ENCODE data around the gene ST8SIA6.
"Not testable (repeated sequence)": the region's sequence is repeated elsewhere in the genome, so short reads cannot be mapped to it uniquely, and the experiment has no call there.

The ST8SIA6 gene

GRCh38 chr10:17321957-17322356 is 132.4 kb downstream of the ST8SIA6 start:
- CTCF ChIA-PET; H3K4me1 ChIP-seq (ENCODE audit: control insufficient read depth, insufficient read depth, low read length); H3K4me3 ChIP-seq (ENCODE audit: low read depth, low read length); H3K36me3 ChIP-seq (ENCODE audit: control insufficient read depth in 2 of 2, insufficient read depth in 1 of 2, low read length in 2 of 2); H3K9me3 ChIP-seq (ENCODE audit: control insufficient read depth, insufficient read depth, low read depth, low read length); POLR2A ChIA-PET; H3K27ac ChIP-seq (ENCODE audit: extremely low read depth, low read depth, low read length): not testable (repeated sequence)
- TF ChIP-seq ZNF596 (tag by site-specific recombination; IDR thresholded peaks at IDR 0.05) (peak; percentile 63; the same call in 1 of the 2 replicates), ZNF366 (tag by site-specific recombination; conservative IDR thresholded peaks at IDR 0.05) (peak; percentile 78)

GRCh38 chr10:17316488-17317170 is 137.8 kb downstream of the ST8SIA6 start:
- H3K36me3 ChIP-seq (ENCODE audit: control insufficient read depth in 2 of 2, insufficient read depth in 1 of 2, low read length in 2 of 2), result no peaks in the 10 kb centered on the region
- no peak overlapping the region for H3K27ac ChIP-seq (ENCODE audit: extremely low read depth, low read depth, low read length)
- H3K9me3 ChIP-seq (ENCODE audit: control insufficient read depth, insufficient read depth, low read depth, low read length), result no peaks in the 10 kb centered on the region
- CTCF ChIA-PET, result no interaction called here
- no peak for TF ChIP-seq ZNF140 (tag by site-specific recombination; IDR thresholded peaks at IDR 0.05)
- H3K4me1 ChIP-seq (ENCODE audit: control insufficient read depth, insufficient read depth, low read length), result no peaks in the 10 kb centered on the region
- no peak overlapping the region for H3K4me3 ChIP-seq (ENCODE audit: low read depth, low read length)
- POLR2A ChIA-PET, result no interaction called here

GRCh38 chr10:17309435-17309834 is 145.0 kb downstream of the ST8SIA6 start:
- ChIA-PET CTCF (no interaction called here), POLR2A (no interaction called here)
- Histone ChIP-seq H3K4me1 (ENCODE audit: control insufficient read depth, insufficient read depth, low read length) (no peaks in the 10 kb centered on the region), H3K27ac (ENCODE audit: extremely low read depth, low read depth, low read length) (no peak overlapping the region), H3K4me3 (ENCODE audit: low read depth, low read length) (no peak overlapping the region), H3K9me3 (ENCODE audit: control insufficient read depth, insufficient read depth, low read depth, low read length) (no peaks in the 10 kb centered on the region), H3K36me3 (ENCODE audit: control insufficient read depth in 2 of 2, insufficient read depth in 1 of 2, low read length in 2 of 2) (no peaks in the 10 kb centered on the region)
- no peak for TF ChIP-seq ZNF48 (tag by site-specific recombination; IDR thresholded peaks at IDR 0.05)
- TF ChIP-seq ZSCAN30 (tag by site-specific recombination; IDR thresholded peaks at IDR 0.05), result no peak
- TF ChIP-seq ZNF354C (tag by site-specific recombination; IDR thresholded peaks at IDR 0.05; ENCODE audit: borderline replicate concordance, low read depth), result no peak
- no peak for TF ChIP-seq ZNF624 (tag by site-specific recombination; IDR thresholded peaks at IDR 0.05)
- no peak for TF ChIP-seq ZNF175 (tag by site-specific recombination; IDR thresholded peaks at IDR 0.05)
- no peak for TF ChIP-seq HOXC10 (CRISPR knock-in tag; IDR thresholded peaks at IDR 0.05)

GRCh38 chr10:17307123-17307522 is 147.3 kb downstream of the ST8SIA6 start:
- Histone ChIP-seq H3K4me3 (ENCODE audit: low read depth, low read length) (no peak overlapping the region), H3K27ac (ENCODE audit: extremely low read depth, low read depth, low read length) (no peak overlapping the region), H3K36me3 (ENCODE audit: control insufficient read depth in 2 of 2, insufficient read depth in 1 of 2, low read length in 2 of 2) (no peaks in the 10 kb centered on the region), H3K9me3 (ENCODE audit: control insufficient read depth, insufficient read depth, low read depth, low read length) (no peaks in the 10 kb centered on the region), H3K4me1 (ENCODE audit: control insufficient read depth, insufficient read depth, low read length) (no peaks in the 10 kb centered on the region)
- TF ChIP-seq ZNF37A (tag by site-specific recombination; IDR thresholded peaks at IDR 0.05) (no peak), ZNF791 (tag by site-specific recombination; IDR thresholded peaks at IDR 0.05) (no peak), ZXDB (tag by site-specific recombination; IDR thresholded peaks at IDR 0.05) (no peak), ZNF354C (tag by site-specific recombination; IDR thresholded peaks at IDR 0.05; ENCODE audit: borderline replicate concordance, low read depth) (no peak), KLF16 (tag by site-specific recombination; IDR thresholded peaks at IDR 0.05) (no peak), ZFP37 (tag by site-specific recombination; IDR thresholded peaks at IDR 0.05) (no peak), HOXD13 (CRISPR knock-in tag; IDR thresholded peaks at IDR 0.05; ENCODE audit: borderline replicate concordance) (no peak), ZBTB21 (tag by site-specific recombination; IDR thresholded peaks at IDR 0.05) (no peak)
- ChIA-PET POLR2A (no interaction called here), CTCF (no interaction called here)

GRCh38 chr10:17292375-17292774 is 162.0 kb downstream of the ST8SIA6 start:
- H3K4me1 ChIP-seq (ENCODE audit: control insufficient read depth, insufficient read depth, low read length), result no peaks in the 10 kb centered on the region
- H3K27ac ChIP-seq (ENCODE audit: extremely low read depth, low read depth, low read length), result no peak overlapping the region
- no peaks in the 10 kb centered on the region for H3K36me3 ChIP-seq (ENCODE audit: control insufficient read depth in 2 of 2, insufficient read depth in 1 of 2, low read length in 2 of 2)
- ChIA-PET POLR2A (no interaction called here), CTCF (interaction anchor here (0.6 kb wide), 1 partner anchor 137 kb away, joined by 3 read pairs; no protein-coding TSS in a partner anchor)
- H3K9me3 ChIP-seq (ENCODE audit: control insufficient read depth, insufficient read depth, low read depth, low read length), result no peaks in the 10 kb centered on the region
- H3K4me3 ChIP-seq (ENCODE audit: low read depth, low read length), result no peak overlapping the region
- TF ChIP-seq ZNF513 (tag by site-specific recombination; IDR thresholded peaks at IDR 0.05) (no peak), INSM2 (tag by site-specific recombination; IDR thresholded peaks at IDR 0.05) (no peak), ZNF146 (tag by site-specific recombination; IDR thresholded peaks at IDR 0.05) (peak; percentile 55; the same call in 1 of the 2 replicates), BCL11B (tag by site-specific recombination; IDR thresholded peaks at IDR 0.05; ENCODE audit: low read depth) (no peak), PBX3 (CRISPR knock-in tag; IDR thresholded peaks at IDR 0.05) (no peak), ZNF658 (tag by site-specific recombination; IDR thresholded peaks at IDR 0.05) (no peak), ZNF549 (tag by site-specific recombination; IDR thresholded peaks at IDR 0.05) (no peak)

All from HEK293 (cell line).